Type B pancreatic cell (in vitro differentiated cells): ENCODE results near the gene PLOD2. TPM values are rescaled to one million over a fixed set of nuclear protein-coding genes. Genes with fewer than 3 reads are reported as not detected.

ENCODE experiments used
- DNase-seq: peaks from one replicate; pipeline ENCODE4 v3.0.0; 2021; ENCODE audit warnings: mixed read lengths; ENCODE audit not compliant: unreplicated experiment; ENCODE audit errors: extremely low spot score
- H3K27ac Mint-ChIP-seq: 2 replicates; pipeline ENCODE4 v1.8.0; 2021; ENCODE audit warnings: mild to moderate bottlenecking, mixed read lengths
- H3K27me3 Mint-ChIP-seq: 2 replicates; pipeline ENCODE4 v1.8.0; 2021; ENCODE audit warnings: mixed read lengths
- H3K36me3 Mint-ChIP-seq: 2 replicates; pipeline ENCODE4 v1.8.0; 2021; ENCODE audit warnings: mixed read lengths
- H3K4me1 Mint-ChIP-seq: one replicate; pipeline ENCODE4 v1.8.0; 2021; ENCODE audit warnings: mixed read lengths; ENCODE audit not compliant: unreplicated experiment
- H3K4me3 Mint-ChIP-seq: 2 replicates; pipeline ENCODE4 v1.8.0; 2021; ENCODE audit warnings: mild to moderate bottlenecking, mixed read lengths
- H3K9me3 Mint-ChIP-seq: 2 replicates; pipeline ENCODE4 v1.8.0; 2021; ENCODE audit warnings: mixed read lengths
- total RNA-seq: library from RNA; stranded (reverse); gene quantifications from 2 replicates; pipeline ENCODE4 v1.2.1, GENCODE V29; 2021; ENCODE audit warnings: low replicate concordance
- TF ChIP-seq, protein P1 (sequence below): fragments of 200-600 bp; sonication (generic); conservative IDR thresholded peaks from 2 replicates; pipeline ENCODE4 v1.5.0; 2021; ENCODE audit warnings: antibody characterized with exemption, mild to moderate bottlenecking

The PLOD2 gene
- total RNA-seq, 1 donor from 2014 or later = 35.0 TPM

DNA sequence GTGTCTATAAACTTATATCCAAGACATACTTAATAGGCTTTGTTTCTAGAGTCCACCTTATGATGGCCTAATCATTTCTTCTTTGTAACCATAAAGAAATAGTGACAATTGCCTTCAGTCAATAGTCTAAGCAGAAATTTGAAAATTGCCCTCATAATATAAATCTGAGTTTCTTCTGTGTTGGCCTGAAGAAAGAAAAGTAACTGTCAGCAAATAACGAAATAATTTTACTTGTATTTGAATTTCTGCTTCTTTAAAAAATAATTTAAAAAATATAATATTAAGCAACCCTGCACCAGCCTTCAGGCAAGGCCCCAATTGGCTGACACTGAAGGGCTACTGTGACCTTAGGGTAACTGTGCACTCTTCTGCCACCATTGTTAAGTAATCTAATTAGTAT, 113.5 kb downstream of the PLOD2 start:
- H3K27me3 Mint-ChIP-seq = no peaks in the 10 kb centered on the region
- no peaks in the 10 kb centered on the region for H3K9me3 Mint-ChIP-seq
- no peak overlapping the region for H3K4me3 Mint-ChIP-seq
- H3K36me3 Mint-ChIP-seq = no peaks in the 10 kb centered on the region
- no peak for DNase-seq
- H3K4me1 Mint-ChIP-seq = no peaks in the 10 kb centered on the region
- TF ChIP-seq, protein P1, sequence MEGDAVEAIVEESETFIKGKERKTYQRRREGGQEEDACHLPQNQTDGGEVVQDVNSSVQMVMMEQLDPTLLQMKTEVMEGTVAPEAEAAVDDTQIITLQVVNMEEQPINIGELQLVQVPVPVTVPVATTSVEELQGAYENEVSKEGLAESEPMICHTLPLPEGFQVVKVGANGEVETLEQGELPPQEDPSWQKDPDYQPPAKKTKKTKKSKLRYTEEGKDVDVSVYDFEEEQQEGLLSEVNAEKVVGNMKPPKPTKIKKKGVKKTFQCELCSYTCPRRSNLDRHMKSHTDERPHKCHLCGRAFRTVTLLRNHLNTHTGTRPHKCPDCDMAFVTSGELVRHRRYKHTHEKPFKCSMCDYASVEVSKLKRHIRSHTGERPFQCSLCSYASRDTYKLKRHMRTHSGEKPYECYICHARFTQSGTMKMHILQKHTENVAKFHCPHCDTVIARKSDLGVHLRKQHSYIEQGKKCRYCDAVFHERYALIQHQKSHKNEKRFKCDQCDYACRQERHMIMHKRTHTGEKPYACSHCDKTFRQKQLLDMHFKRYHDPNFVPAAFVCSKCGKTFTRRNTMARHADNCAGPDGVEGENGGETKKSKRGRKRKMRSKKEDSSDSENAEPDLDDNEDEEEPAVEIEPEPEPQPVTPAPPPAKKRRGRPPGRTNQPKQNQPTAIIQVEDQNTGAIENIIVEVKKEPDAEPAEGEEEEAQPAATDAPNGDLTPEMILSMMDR = no peak
- no peak overlapping the region for H3K27ac Mint-ChIP-seq

DNA sequence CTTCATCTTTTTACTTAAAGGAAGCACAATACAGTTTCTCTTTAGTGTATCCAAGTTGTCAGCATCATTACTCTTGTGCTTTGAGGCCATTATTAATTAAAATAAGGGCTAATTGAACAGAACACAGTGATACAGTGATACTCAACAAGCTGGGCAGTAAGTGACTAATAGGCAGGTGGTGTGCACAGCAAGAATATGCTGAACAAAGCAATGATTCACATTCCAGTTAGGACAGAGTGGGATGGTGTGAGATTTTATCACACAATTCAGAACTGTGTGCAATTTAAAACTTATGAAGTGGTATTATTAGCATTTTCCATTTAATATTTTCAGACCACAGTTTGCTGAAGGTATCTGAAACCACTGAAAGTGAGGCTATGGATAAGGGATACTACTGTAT, 116.9 kb downstream of the PLOD2 start:
- DNase-seq = no peak
- Mint-ChIP-seq H3K9me3 (no peaks in the 10 kb centered on the region), H3K27me3 (no peaks in the 10 kb centered on the region), H3K4me1 (no peaks in the 10 kb centered on the region), H3K4me3 (no peak overlapping the region), H3K27ac (no peak overlapping the region), H3K36me3 (no peaks in the 10 kb centered on the region)
- TF ChIP-seq, protein P1 = no peak

DNA sequence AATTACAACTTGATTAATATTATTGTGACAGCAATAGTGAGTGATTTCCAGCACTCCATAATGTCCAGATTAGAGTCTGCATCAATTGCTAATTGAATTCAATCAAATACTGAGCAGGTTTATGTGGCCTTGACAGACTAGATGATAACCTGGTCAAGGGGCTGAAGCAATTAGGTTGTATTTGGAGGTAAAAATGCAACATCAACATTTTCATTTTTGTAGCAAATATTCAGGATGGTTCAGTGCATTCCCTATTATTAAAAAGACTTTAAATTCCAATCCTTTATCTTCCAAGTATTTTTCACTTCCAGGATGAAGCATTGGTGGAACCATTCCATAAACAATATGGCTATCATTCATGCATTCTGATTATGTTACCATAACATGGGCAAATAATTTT, 120.4 kb downstream of the PLOD2 start:
- no peaks in the 10 kb centered on the region for H3K4me1 Mint-ChIP-seq
- DNase-seq = no peak
- no peak overlapping the region for H3K4me3 Mint-ChIP-seq
- no peaks in the 10 kb centered on the region for H3K36me3 Mint-ChIP-seq
- TF ChIP-seq, protein P1 = no peak
- H3K27ac Mint-ChIP-seq = no peak overlapping the region
- H3K9me3 Mint-ChIP-seq = no peaks in the 10 kb centered on the region
- no peaks in the 10 kb centered on the region for H3K27me3 Mint-ChIP-seq

DNA sequence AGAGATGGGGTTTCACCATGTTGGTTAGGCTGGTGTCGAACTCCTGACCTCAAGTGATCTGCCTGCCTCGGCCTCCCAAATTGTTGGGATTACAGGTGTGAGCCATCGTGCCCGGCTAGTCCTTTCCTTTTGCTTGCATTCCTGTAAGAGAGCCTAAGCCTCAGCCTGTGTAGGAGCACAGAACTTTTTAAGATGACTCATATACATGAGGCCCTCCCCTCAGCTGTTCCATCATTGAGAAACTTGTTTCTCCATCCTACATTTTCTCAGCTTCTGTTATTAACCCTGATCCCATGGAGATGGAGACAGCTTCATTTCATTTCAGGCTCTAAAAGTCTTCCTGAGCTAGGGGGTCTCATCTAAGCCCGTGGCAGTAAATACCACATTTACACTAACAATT, 123.3 kb downstream of the PLOD2 start:
- Mint-ChIP-seq H3K4me1 (no peaks in the 10 kb centered on the region), H3K27me3 (no peaks in the 10 kb centered on the region), H3K36me3 (no peaks in the 10 kb centered on the region), H3K9me3 (no peaks in the 10 kb centered on the region), H3K27ac (no peak overlapping the region), H3K4me3 (no peak overlapping the region)
- no peak for DNase-seq
- TF ChIP-seq, protein P1 = no peak

DNA sequence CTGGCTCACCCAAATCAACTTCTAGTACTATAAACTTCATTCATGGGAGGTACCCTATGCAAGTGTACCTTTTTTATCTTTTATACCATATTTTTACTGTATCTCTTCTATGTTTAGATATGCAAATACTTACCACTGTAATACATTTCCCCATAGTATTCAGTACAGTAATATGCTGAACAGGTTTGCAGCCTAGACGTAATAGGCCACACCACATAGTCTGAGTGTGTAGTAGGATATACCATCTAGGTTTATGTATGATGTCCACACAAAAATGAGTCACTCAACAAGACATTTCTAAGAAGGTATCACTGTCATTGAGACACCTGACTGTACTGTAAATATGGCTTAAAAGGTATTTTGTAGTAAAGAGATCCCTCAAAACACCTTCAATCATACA, 124.7 kb downstream of the PLOD2 start:
- Mint-ChIP-seq H3K9me3 (no peaks in the 10 kb centered on the region), H3K4me3 (no peak overlapping the region), H3K27me3 (no peaks in the 10 kb centered on the region), H3K4me1 (no peaks in the 10 kb centered on the region), H3K36me3 (no peaks in the 10 kb centered on the region), H3K27ac (no peak overlapping the region)
- TF ChIP-seq, protein P1 = no peak
- no peak for DNase-seq

DNA sequence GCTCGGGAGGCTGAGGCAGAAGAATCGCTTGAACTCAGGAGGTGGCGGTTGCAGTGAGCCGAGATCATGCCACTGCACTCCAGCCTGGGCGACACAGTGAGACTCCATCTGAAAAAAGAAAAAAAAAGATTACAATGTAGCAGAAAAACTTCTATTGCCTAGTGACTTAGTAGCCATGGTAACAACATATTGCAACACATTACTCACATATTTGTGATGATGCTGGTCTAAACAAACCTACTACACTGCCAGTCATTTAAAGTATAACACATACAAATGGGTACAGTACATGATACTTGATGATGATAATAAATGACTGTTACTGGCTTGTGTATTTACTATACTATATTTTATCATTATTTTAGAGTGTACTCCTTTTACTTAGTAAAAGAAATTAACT, 125.6 kb downstream of the PLOD2 start:
- H3K27ac Mint-ChIP-seq = no peak overlapping the region

More for the DNA sequence above, 125.6 kb downstream of the PLOD2 start:
- no peak for DNase-seq
- TF ChIP-seq, protein P1 = no peak
- Mint-ChIP-seq H3K4me1 (no peaks in the 10 kb centered on the region), H3K27me3 (no peaks in the 10 kb centered on the region), H3K9me3 (peaks cover 4% of the 10 kb centered on the region), H3K4me3 (no peak overlapping the region), H3K36me3 (no peaks in the 10 kb centered on the region)
